ENCODE measurements around the gene DMWD. TPM values are rescaled to one million over a fixed set of nuclear protein-coding genes. Genes with fewer than 3 reads are reported as not detected.

The DMWD gene
- total RNA-seq, 2 experiments from 2014 or later: 28.6 to 31.5 TPM

GRCh38 chr19:45765702-45766295 lies 26.8 kb downstream of the DMWD start:
- Histone ChIP-seq H3K9me3 (ENCODE audit: control insufficient read depth in 1 of 2, insufficient read depth in 1 of 2, low read length in 2 of 2) (peaks cover 0 to 15% of the 10 kb centered on the region in 2 experiments), H3K36me3 (ENCODE audit: insufficient read depth, low read length) (no peaks in the 10 kb centered on the region), H3K4me1 (ENCODE audit: insufficient read depth, low read length) (peaks cover 31% of the 10 kb centered on the region), H3K27ac (ENCODE audit: low read depth in 1 of 2, low read length in 2 of 2) (no peak overlapping the region), H3K27me3 (ENCODE audit: control insufficient read depth in 1 of 2, insufficient read depth in 2 of 2, low read length in 2 of 2) (peaks cover 17 to 28% of the 10 kb centered on the region in 2 experiments), H3K4me3 (ENCODE audit: low read length) (no peak overlapping the region)
- TF ChIP-seq CTCF (IDR thresholded peaks at IDR 0.05): no peak
- Mint-ChIP-seq H3K27me3 (peaks cover 14% of the 10 kb centered on the region), H3K9me3 (no peaks in the 10 kb centered on the region), H3K36me3 (ENCODE audit: low read depth) (peaks cover 3% of the 10 kb centered on the region), H3K27ac (no peak overlapping the region), H3K4me1 (ENCODE audit: low read depth) (peaks cover 20% of the 10 kb centered on the region), H3K4me3 (no peak overlapping the region)
- DNase-seq: no peak
- ChIA-PET POLR2A (no interaction called here), CTCF (no interaction called here)
- ATAC-seq (ENCODE audit: poor library complexity): no peak
- intact Hi-C loops (cut with DNase I, micrococcal nuclease): no loop called here

DNA sequence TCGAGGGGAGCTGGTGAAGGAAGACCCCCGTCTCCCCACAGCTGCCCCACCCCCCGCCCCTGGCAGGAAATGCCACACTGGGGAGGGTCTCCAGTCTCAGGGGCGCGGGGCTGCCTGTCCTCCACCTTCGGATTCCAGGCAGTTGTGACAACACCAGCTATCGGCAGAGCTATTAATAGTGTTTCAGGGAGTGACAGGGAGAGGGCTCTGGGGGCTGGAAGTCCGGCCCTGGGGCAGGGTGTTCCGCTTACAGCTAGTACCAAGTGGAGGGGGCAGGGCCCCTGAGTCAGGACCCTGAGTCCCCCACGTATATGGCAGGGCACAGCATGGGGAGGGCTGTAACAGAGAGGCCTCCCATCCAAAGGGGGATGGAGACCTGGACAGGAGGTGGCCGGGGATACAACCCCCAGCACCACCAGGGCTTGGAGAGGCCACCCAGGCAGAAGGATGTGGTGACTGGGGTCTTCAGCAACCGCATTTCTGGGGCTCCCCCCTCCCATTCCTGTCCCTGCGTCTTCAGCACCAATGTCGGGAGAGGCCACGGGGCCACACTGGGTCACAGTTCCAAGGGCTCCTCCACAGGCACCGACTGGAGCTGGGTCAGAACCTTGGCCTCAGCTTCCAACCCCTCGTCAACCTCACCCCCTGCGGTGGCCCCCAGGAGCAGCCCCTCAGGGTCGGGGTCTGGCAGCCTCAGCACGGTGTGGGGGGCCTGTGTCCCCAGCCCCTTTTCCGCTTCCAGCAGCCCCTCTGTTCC lies 27.5 kb downstream of the DMWD start:
- Mint-ChIP-seq H3K27ac (no peak overlapping the region), H3K4me1 (ENCODE audit: low read depth) (peaks cover 14% of the 10 kb centered on the region), H3K27me3 (peaks cover 14% of the 10 kb centered on the region), H3K36me3 (ENCODE audit: low read depth) (peaks cover 3% of the 10 kb centered on the region), H3K4me3 (peak overlapping the region; percentile 27), H3K9me3 (no peaks in the 10 kb centered on the region)
- no peaks in the 10 kb centered on the region for H3K36me3 ChIP-seq (ENCODE audit: insufficient read depth, low read length)
- H3K27ac ChIP-seq (ENCODE audit: low read depth in 1 of 2, low read length in 2 of 2): no peak overlapping the region
- ChIA-PET CTCF (no interaction called here), POLR2A (no interaction called here)
- peaks cover 24% of the 10 kb centered on the region for H3K4me1 ChIP-seq (ENCODE audit: insufficient read depth, low read length)
- peaks cover 0 to 15% of the 10 kb centered on the region in 2 experiments for H3K9me3 ChIP-seq (ENCODE audit: control insufficient read depth in 1 of 2, insufficient read depth in 1 of 2, low read length in 2 of 2)
- no peak for TF ChIP-seq CTCF (IDR thresholded peaks at IDR 0.05)
- DNase-seq (no peak), ATAC-seq (ENCODE audit: poor library complexity) (no peak)
- H3K4me3 ChIP-seq (ENCODE audit: low read length): no peak overlapping the region
- intact Hi-C loops (cut with DNase I, micrococcal nuclease): no loop called here
- peaks cover 17 to 28% of the 10 kb centered on the region in 2 experiments for H3K27me3 ChIP-seq (ENCODE audit: control insufficient read depth in 1 of 2, insufficient read depth in 2 of 2, low read length in 2 of 2)

DNA sequence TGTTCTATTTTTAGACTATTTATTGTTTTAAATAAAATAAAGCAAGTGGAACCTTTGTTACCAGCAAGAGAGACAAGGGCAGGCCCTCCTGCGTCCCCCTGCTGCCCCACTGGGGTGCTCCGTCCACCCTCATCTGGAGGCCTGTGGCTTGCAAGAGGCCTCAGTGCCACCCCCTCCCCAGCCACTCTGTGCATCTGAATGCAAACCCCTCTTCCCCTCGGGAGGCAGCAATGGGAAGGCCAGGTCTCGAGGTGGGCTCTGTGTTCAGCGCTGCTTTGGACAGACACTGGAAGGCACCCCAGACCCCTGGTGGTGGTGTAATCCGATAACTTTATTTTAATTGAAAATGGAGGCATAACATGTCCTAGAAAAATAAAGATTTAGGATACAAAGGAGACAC lies 28.2 kb downstream of the DMWD start:
- Mint-ChIP-seq H3K36me3 (ENCODE audit: low read depth) (no peaks in the 10 kb centered on the region), H3K4me3 (peak overlapping the region; percentile 27), H3K27ac (no peak overlapping the region), H3K27me3 (peaks cover 14% of the 10 kb centered on the region), H3K4me1 (ENCODE audit: low read depth) (peaks cover 7% of the 10 kb centered on the region), H3K9me3 (no peaks in the 10 kb centered on the region)
- ATAC-seq (ENCODE audit: poor library complexity): no peak
- Histone ChIP-seq H3K4me3 (ENCODE audit: low read length) (no peak overlapping the region), H3K36me3 (ENCODE audit: insufficient read depth, low read length) (no peaks in the 10 kb centered on the region), H3K27me3 (ENCODE audit: control insufficient read depth in 1 of 2, insufficient read depth in 2 of 2, low read length in 2 of 2) (peaks cover 17 to 28% of the 10 kb centered on the region in 2 experiments), H3K9me3 (ENCODE audit: control insufficient read depth in 1 of 2, insufficient read depth in 1 of 2, low read length in 2 of 2) (peaks cover 0 to 15% of the 10 kb centered on the region in 2 experiments), H3K27ac (ENCODE audit: low read depth in 1 of 2, low read length in 2 of 2) (no peak overlapping the region), H3K4me1 (ENCODE audit: insufficient read depth, low read length) (peaks cover 18% of the 10 kb centered on the region)
- intact Hi-C loops (cut with DNase I, micrococcal nuclease): no loop called here
- no peak for DNase-seq
- ChIA-PET CTCF (no interaction called here), POLR2A (no interaction called here)
- no peak for TF ChIP-seq CTCF (IDR thresholded peaks at IDR 0.05)
